Upper lobe of left lung (tissue), 6 donors: Measurements from ENCODE around the gene KIF6. TPM values are rescaled to one million over a fixed set of nuclear protein-coding genes. Genes with fewer than 3 reads are reported as not detected.

ENCODE experiments used
- ATAC-seq, 2 donors: fragments of 200-7000 bp; cut with Tn5 transposase; one replicate each; pipeline ENCODE4 v1.9.1; 2022; ENCODE audit warnings: mild to moderate bottlenecking in 2 of 2, moderate library complexity in 2 of 2; ENCODE audit not compliant: low FRiP score in 2 of 2
- DNase-seq, 2 donors: peaks; one replicate each; pipeline ENCODE4 v3.0.0-alpha.2; 2019 to 2020
- H3K27ac ChIP-seq, 4 donors: fragments of 200-600 bp; sonication (generic); one replicate each; pipeline ENCODE4 v1.5.1; 2016 to 2019
- H3K27me3 ChIP-seq, 4 donors: fragments of 200-600 bp; sonication (generic); one replicate each; pipeline ENCODE4 v1.5.1; 2017 to 2019
- H3K36me3 ChIP-seq, 4 donors: fragments of 200-600 bp; sonication (generic); one replicate each; pipeline ENCODE4 v1.5.1; 2016 to 2019
- H3K4me1 ChIP-seq, 4 donors: fragments of 200-600 bp; sonication (generic); one replicate each; pipeline ENCODE4 v1.5.1; 2018 to 2019
- H3K4me3 ChIP-seq, 4 donors: fragments of 200-600 bp; sonication (generic); one replicate each; pipeline ENCODE4 v1.5.1; 2017 to 2019; ENCODE audit warnings: mild to moderate bottlenecking in 2 of 4, moderate library complexity in 1 of 4
- H3K9me3 ChIP-seq, 4 donors: fragments of 200-600 bp; sonication (generic); one replicate each; pipeline ENCODE4 v1.5.1; 2018 to 2019
- EP300 ChIP-seq, 4 donors: sonication (generic); formaldehyde crosslinking; IDR thresholded peaks; one replicate each; pipeline ENCODE4 v1.5.1; 2017; ENCODE audit warnings: antibody characterized with exemption in 4 of 4, control low read depth in 2 of 4
- POLR2A ChIP-seq, 4 donors: fragments of 450-650 bp; IDR thresholded peaks; one replicate each; pipeline ENCODE4 v1.5.1; 2016 to 2017; ENCODE audit warnings: antibody characterized with exemption in 4 of 4, mild to moderate bottlenecking in 2 of 4
- POLR2AphosphoS5 ChIP-seq, 2 donors: sonication (generic); formaldehyde crosslinking; IDR thresholded peaks; one replicate each; pipeline ENCODE4 v1.5.1; 2017; ENCODE audit warnings: antibody characterized with exemption in 2 of 2
- WGBS, 2 donors: methylation state at CpG; one replicate each; pipeline ENCODE4 v1.1.5; 2017 to 2018; 5-methylcytosine and 5-hydroxymethylcytosine counted together
- total RNA-seq, 6 donors: library from RNA; depleted of rRNA in 4 of 6; stranded (reverse); fragments of >200 nt in 4 of 6; gene quantifications; one replicate each; pipeline versions ENCODE4 v1.1.0 to v1.2.1, GENCODE V29; 2016 to 2021
- TF ChIP-seq, protein P1 (sequence below), 6 experiments: fragments of 450-650 bp in 4 of 6; fragments of 200-600 bp in 2 of 6; sonication (generic) in 2 of 6; IDR thresholded peaks; one replicate each; pipeline ENCODE4 v1.5.1; 2016 to 2019; ENCODE audit warnings: antibody characterized with exemption in 6 of 6
- donor health status: DM: no; HTN: no; CAD: no; lungs with moderate emphysema.
- donor health status: DM: no; HTN: yes; CAD: no; lungs with severe emphysema.

KIF6 gene
- total RNA-seq, 6 donors from 2014 or later: 0.55 to 7.9 (median 1.5) TPM

DNA sequence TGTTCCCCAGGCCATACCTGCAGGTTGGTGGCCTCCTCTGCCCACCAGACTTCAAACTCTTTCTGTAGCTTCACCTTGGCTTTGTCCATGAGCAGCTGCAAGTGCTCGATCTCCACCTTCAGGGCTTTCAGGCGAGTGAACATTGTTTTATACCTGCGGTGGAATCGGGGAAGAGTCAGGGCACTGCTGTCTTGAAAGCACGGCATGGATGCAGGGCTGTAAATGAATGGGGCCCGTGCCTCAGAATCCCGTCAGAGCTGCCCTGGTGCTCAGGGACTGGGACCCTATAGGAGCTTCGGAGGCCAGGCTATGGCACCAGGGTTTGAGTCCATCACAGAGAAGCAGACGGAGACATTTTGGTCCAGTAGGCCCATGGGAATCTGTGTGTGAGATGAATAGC lies 364.8 kb downstream of the KIF6 start:
- 88 to 90% methylated on average over 9 of the region's 9 CpGs for WGBS, 2 donors
- ATAC-seq (no peak), DNase-seq (no peak)
- Histone ChIP-seq H3K4me1 (peaks cover 0 to 12% (median 9%) of the 10 kb centered on the region in 4 donors), H3K27ac (no peak overlapping the region), H3K36me3 (no peaks in the 10 kb centered on the region), H3K4me3 (no peak overlapping the region), H3K9me3 (no peaks in the 10 kb centered on the region), H3K27me3 (no peaks in the 10 kb centered on the region)
- TF ChIP-seq POLR2AphosphoS5 (IDR thresholded peaks at IDR 0.05): no peak
- TF ChIP-seq, protein P1, sequence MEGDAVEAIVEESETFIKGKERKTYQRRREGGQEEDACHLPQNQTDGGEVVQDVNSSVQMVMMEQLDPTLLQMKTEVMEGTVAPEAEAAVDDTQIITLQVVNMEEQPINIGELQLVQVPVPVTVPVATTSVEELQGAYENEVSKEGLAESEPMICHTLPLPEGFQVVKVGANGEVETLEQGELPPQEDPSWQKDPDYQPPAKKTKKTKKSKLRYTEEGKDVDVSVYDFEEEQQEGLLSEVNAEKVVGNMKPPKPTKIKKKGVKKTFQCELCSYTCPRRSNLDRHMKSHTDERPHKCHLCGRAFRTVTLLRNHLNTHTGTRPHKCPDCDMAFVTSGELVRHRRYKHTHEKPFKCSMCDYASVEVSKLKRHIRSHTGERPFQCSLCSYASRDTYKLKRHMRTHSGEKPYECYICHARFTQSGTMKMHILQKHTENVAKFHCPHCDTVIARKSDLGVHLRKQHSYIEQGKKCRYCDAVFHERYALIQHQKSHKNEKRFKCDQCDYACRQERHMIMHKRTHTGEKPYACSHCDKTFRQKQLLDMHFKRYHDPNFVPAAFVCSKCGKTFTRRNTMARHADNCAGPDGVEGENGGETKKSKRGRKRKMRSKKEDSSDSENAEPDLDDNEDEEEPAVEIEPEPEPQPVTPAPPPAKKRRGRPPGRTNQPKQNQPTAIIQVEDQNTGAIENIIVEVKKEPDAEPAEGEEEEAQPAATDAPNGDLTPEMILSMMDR (IDR thresholded peaks at IDR 0.05): no peak
- TF ChIP-seq EP300 (IDR thresholded peaks at IDR 0.05): no peak
- no peak for TF ChIP-seq POLR2A (IDR thresholded peaks at IDR 0.05)

DNA sequence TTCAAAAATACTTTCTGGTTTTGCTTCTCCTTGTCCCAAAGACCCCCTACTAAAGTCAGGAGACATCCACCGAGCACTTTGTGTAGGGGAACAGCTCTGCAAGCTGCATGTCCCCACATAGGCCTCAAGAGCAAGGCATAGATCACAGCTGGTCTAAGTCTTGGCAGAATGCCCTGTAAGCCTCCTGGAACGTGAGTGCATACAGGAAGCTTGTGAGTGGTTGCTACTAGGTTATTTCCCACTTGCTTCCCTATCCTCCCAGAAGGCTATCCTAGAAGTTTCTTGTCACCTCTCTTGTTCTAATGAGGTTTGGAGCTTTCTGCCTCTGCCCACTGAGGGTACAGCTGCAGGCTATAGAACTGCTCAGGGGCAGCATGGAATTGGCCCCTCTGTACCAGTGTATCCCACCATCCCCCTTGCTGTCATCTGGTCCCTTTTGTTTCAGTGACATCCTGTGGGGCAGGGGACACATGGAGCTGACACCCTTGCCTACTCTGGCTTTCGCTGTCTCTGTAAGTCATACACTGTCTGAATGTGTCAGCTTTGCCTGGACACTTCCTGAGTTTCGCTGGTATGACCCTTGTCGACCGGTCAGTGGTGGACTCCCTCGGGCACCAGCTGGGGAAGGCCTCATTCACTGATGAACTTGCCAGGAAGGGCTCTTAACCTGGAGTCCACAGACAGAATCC lies 367.1 kb downstream of the KIF6 start:
- Histone ChIP-seq H3K36me3 (no peaks in the 10 kb centered on the region), H3K4me1 (peaks cover 0 to 12% (median 9%) of the 10 kb centered on the region in 4 donors), H3K9me3 (no peaks in the 10 kb centered on the region), H3K4me3 (no peak overlapping the region), H3K27ac (no peak overlapping the region), H3K27me3 (no peaks in the 10 kb centered on the region)
- TF ChIP-seq POLR2AphosphoS5 (IDR thresholded peaks at IDR 0.05): no peak
- TF ChIP-seq, protein P1 (IDR thresholded peaks at IDR 0.05): no peak
- no peak for TF ChIP-seq POLR2A (IDR thresholded peaks at IDR 0.05)
- TF ChIP-seq EP300 (IDR thresholded peaks at IDR 0.05): no peak
- 64 to 79% methylated on average over 6 to 7 of the region's 7 CpGs for WGBS, 2 donors
- peak in 1 of 2 donors; percentile 59 for DNase-seq
- peak in 1 of 2 donors; percentile 18 for ATAC-seq

DNA sequence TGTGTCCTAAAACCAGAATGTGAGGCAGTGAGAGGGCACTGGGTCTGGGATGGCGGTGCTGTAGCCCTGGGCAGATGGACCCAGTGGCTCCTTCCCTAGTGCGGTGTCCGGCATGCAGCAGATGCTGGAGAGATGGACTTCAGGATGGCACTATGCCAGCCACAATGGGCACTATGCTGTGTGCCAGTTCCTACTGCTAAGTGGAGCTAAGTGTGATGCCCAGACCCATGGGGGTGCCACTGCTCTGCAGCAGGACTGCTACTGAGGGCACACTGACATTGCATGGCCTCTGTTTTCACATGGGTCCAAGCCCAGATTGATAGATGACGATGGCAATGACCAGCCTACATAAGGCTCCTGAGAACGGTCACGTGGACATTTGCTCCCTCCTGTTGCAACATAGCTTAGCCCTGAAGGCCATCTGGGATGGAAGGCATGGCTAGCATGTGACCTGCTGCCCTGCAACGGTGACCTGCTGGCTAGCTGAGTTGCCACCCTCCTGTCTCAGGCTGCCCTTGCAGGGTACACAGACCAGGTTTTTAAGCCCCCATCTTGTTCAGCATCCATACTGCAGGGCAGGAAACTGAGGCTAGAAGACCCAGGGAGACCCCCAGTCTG lies 371.4 kb downstream of the KIF6 start:
- TF ChIP-seq POLR2AphosphoS5 (IDR thresholded peaks at IDR 0.05): no peak
- TF ChIP-seq, protein P1 (IDR thresholded peaks at IDR 0.05): no peak
- H3K9me3 ChIP-seq: no peaks in the 10 kb centered on the region
- WGBS, 2 donors: 86 to 89% methylated on average over 2 to 7 of the region's 7 CpGs
- no peak overlapping the region for H3K4me3 ChIP-seq
- H3K4me1 ChIP-seq: peaks cover 0 to 6% (median 0%) of the 10 kb centered on the region in 4 donors
- H3K27ac ChIP-seq: no peak overlapping the region
- ATAC-seq (no peak), DNase-seq (no peak)
- no peaks in the 10 kb centered on the region for H3K27me3 ChIP-seq
- no peaks in the 10 kb centered on the region for H3K36me3 ChIP-seq

DNA sequence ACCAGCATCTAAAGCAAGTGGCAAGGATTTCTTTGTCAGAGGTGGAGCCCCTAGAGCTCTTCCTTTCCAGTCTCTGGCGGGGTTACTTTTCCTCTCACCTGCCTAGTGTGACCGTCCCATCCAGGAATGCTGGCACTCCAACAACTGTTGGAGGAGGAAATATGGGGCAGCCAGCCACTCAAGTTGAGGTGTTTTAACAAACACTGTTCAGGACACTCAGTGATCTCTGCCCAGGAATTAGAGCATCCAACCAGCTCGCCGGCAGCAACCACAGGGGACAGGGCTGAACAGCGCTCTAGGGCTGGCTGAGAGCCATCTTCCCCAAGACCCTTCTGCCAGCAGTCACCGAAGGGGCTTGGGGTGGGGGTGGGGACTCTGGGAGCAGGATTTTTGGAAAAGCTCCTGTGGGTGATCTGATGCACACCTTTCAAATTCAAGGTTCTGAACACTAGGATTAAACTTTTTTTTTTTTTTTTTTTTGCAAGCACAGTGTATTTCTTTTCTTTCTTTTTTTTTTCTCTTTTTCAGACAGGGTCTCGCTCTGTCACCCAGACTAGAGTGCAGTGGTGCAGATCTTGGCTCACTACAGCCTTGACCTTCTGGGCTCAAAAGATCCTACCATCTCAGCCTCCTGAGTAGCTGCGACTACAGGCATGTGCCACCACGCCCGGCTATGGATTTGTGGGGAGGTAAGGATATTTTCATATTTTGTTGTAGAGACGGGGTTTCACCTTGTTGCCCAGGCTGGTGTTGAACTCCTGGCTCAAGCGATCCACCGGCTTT lies 374.3 kb downstream of the KIF6 start:
- H3K27me3 ChIP-seq: no peaks in the 10 kb centered on the region
- no peak overlapping the region for H3K4me3 ChIP-seq
- TF ChIP-seq, protein P1 (IDR thresholded peaks at IDR 0.05): no peak
- TF ChIP-seq EP300 (IDR thresholded peaks at IDR 0.05): no peak
- no peak for TF ChIP-seq POLR2A (IDR thresholded peaks at IDR 0.05)
- no peak for TF ChIP-seq POLR2AphosphoS5 (IDR thresholded peaks at IDR 0.05)
- H3K36me3 ChIP-seq: no peaks in the 10 kb centered on the region
- 77 to 81% methylated on average over 11 to 13 of the region's 13 CpGs for WGBS, 2 donors
- H3K9me3 ChIP-seq: no peaks in the 10 kb centered on the region
- H3K4me1 ChIP-seq: no peaks in the 10 kb centered on the region
- DNase-seq (no peak), ATAC-seq (no peak)
- no peak overlapping the region for H3K27ac ChIP-seq
